HCT116 (cell line): ENCODE data around the gene HMCES. TPM values are rescaled to one million over a fixed set of nuclear protein-coding genes. Genes with fewer than 3 reads are reported as not detected.

Experiments
- ATAC-seq: fragments of 200-7000 bp; cut with Tn5 transposase; 2 replicates; pipeline ENCODE4 v1.9.1; 2020; ENCODE audit warnings: mild to moderate bottlenecking, moderate library complexity
- BruUV-seq: library from RNA; stranded (reverse); fragments of 400-500 nt; replicated peaks from 2 replicates; lab custom pipeline; 2021; lab: Mats Ljungman, UMichigan
- CTCF ChIA-PET: fragments of 300-600 bp; sonication (Branson Sonifier 250); formaldehyde crosslinking; loops from one replicate; lab custom pipeline; 2021; ENCODE audit warnings: antibody characterized with exemption; lab: Charles Lee
- POLR2A ChIA-PET: fragments of 300-600, 350-600 bp; sonication (Branson Sonifier 250); formaldehyde crosslinking; loops from one replicate; lab custom pipeline; 2021; ENCODE audit warnings: antibody characterized with exemption; lab: Charles Lee
- RAD21 ChIA-PET, 2 experiments: fragments of 300-600 bp; sonication (Branson Sonifier 250); formaldehyde crosslinking; loops; one replicate each; lab custom pipeline; 2023; ENCODE audit warnings: low total read pairs in 2 of 2; ENCODE audit not compliant: uncharacterized antibody in 2 of 2, unreplicated experiment in 2 of 2, low non-redundant PET in 1 of 2; lab: Charles Lee
- DNase-seq: peaks from one replicate; pipeline ENCODE4 v3.0.0-alpha.2; 2010; ENCODE audit warnings: low read depth, low spot score
- H2AFZ ChIP-seq: fragments of 200-600 bp; shearing (Covaris generic), sonication (generic); 2 replicates; pipeline ENCODE4 v1.6.1; 2017; ENCODE audit warnings: low read depth, mixed run types, mixed read lengths, antibody characterized with exemption, low read length; ENCODE audit not compliant: poor library complexity, severe bottlenecking
- H3K27ac ChIP-seq: 2 replicates; pipeline ENCODE4 v1.5.1; 2012; ENCODE audit warnings: low read depth, low read length
- H3K27me3 ChIP-seq: fragments of 200-600 bp; sonication (generic); 2 replicates; pipeline ENCODE4 v1.6.1; 2016; ENCODE audit warnings: mixed run types, low read length, mixed read lengths; ENCODE audit not compliant: insufficient read depth
- H3K36me3 ChIP-seq, 2 experiments: fragments of 200-500 bp in 1 of 2; fragments of 200-600 bp in 1 of 2; sonication (Bioruptor generic) in 1 of 2; sonication (generic) in 1 of 2; 2 replicates each; pipeline versions ENCODE4 v1.5.1 to v1.6.1; 2014 to 2016; ENCODE audit warnings: low read length in 2 of 2, inconsistent platforms in 1 of 2, mixed read lengths in 1 of 2, mixed run types in 1 of 2; ENCODE audit not compliant: insufficient read depth in 2 of 2, control insufficient read depth in 1 of 2
- H3K4me1 ChIP-seq, 2 experiments: fragments of 200-600 bp in 1 of 2; sonication (generic) in 1 of 2; 2 replicates each; pipeline versions ENCODE4 v1.5.1 to v1.6.1; 2012 to 2017; ENCODE audit warnings: low read length in 2 of 2, inconsistent platforms in 1 of 2, mild to moderate bottlenecking in 1 of 2, mixed read lengths in 1 of 2, mixed run types in 1 of 2, moderate library complexity in 1 of 2; ENCODE audit not compliant: insufficient read depth in 2 of 2, control insufficient read depth in 1 of 2
- H3K4me2 ChIP-seq: fragments of 200-600 bp; sonication (generic); 2 replicates; pipeline ENCODE4 v1.6.1; 2017; ENCODE audit warnings: mixed run types, low read length, mixed read lengths
- H3K4me3 ChIP-seq, 2 experiments: fragments of 200-600 bp in 1 of 2; sonication (generic) in 1 of 2; replicated peaks in 1 of 2; 2 replicates each; pipeline ENCODE4 v1.5.1; 2011 to 2016; ENCODE audit warnings: low read length in 2 of 2, control low read depth in 1 of 2, low read depth in 1 of 2, mild to moderate bottlenecking in 1 of 2, mixed read lengths in 1 of 2, mixed run types in 1 of 2
- H3K79me2 ChIP-seq: fragments of 200-600 bp; sonication (generic); 2 replicates; pipeline ENCODE4 v1.6.1; 2017; ENCODE audit warnings: mild to moderate bottlenecking, mixed run types, low read length, moderate library complexity, mixed read lengths; ENCODE audit not compliant: insufficient read depth
- H3K9ac ChIP-seq: fragments of 200-600 bp; sonication (generic); 2 replicates; pipeline ENCODE4 v1.6.1; 2016; ENCODE audit warnings: low read length, mixed read lengths
- H3K9me2 ChIP-seq: fragments of 200-600 bp; sonication (generic), shearing (Covaris generic); 2 replicates; pipeline ENCODE4 v1.6.1; 2017; ENCODE audit warnings: mixed run types, mild to moderate bottlenecking, moderate library complexity; ENCODE audit not compliant: insufficient read depth
- H3K9me3 ChIP-seq, 2 experiments: fragments of 200-500 bp in 1 of 2; fragments of 200-600 bp in 1 of 2; sonication (Bioruptor generic) in 1 of 2; sonication (generic) in 1 of 2; 2 replicates each; pipeline ENCODE4 v1.6.1; 2014 to 2017; ENCODE audit warnings: low read length in 2 of 2, mixed read lengths in 2 of 2, inconsistent platforms in 1 of 2, low read depth in 1 of 2, mild to moderate bottlenecking in 1 of 2, mixed run types in 1 of 2, moderate library complexity in 1 of 2; ENCODE audit not compliant: control insufficient read depth in 1 of 2, insufficient read depth in 1 of 2
- H4K20me1 ChIP-seq: fragments of 200-600 bp; sonication (generic), shearing (Covaris generic); 2 replicates; pipeline ENCODE4 v1.6.1; 2017; ENCODE audit warnings: mixed run types, mild to moderate bottlenecking, moderate library complexity; ENCODE audit not compliant: insufficient read depth
- CBX3 ChIP-seq: IDR thresholded peaks from 2 replicates; pipeline ENCODE4 v1.6.1; 2012; ENCODE audit warnings: low read depth
- CEBPB ChIP-seq: IDR thresholded peaks from 2 replicates; pipeline ENCODE4 v1.6.1; 2012; ENCODE audit warnings: low read depth
- EGR1 ChIP-seq: IDR thresholded peaks from 2 replicates; pipeline ENCODE4 v1.6.1; 2012; ENCODE audit warnings: low read depth
- ELF1 ChIP-seq: IDR thresholded peaks from 2 replicates; pipeline ENCODE4 v1.6.1; 2012; ENCODE audit warnings: low read depth, borderline replicate concordance
- EZH2 ChIP-seq: fragments of 200-600 bp; sonication (generic); IDR thresholded peaks from 2 replicates; pipeline ENCODE4 v1.6.1; 2017; ENCODE audit warnings: antibody characterized with exemption, mixed run types
- EZH2phosphoT487 ChIP-seq: fragments of 200-600 bp; IDR thresholded peaks from 2 replicates; pipeline ENCODE4 v1.6.1; 2018; ENCODE audit warnings: antibody characterized with exemption, borderline replicate concordance
- FOSL1 ChIP-seq: IDR thresholded peaks from 2 replicates; pipeline ENCODE4 v1.6.1; 2012; ENCODE audit warnings: low read depth
- JUND ChIP-seq: IDR thresholded peaks from 2 replicates; pipeline ENCODE4 v1.6.1; 2012
- POLR2A ChIP-seq: IDR thresholded peaks from 2 replicates; pipeline ENCODE4 v1.7.0; 2011; ENCODE audit warnings: borderline replicate concordance; ENCODE audit not compliant: insufficient read depth, insufficient read length; ENCODE audit errors: extremely low read depth
- POLR2AphosphoS5 ChIP-seq: IDR thresholded peaks from 2 replicates; pipeline ENCODE4 v1.6.1; 2011; ENCODE audit warnings: mild to moderate bottlenecking, low read depth, low read length, moderate library complexity
- RAD21 ChIP-seq: IDR thresholded peaks from 2 replicates; pipeline ENCODE4 v1.6.1; 2012; ENCODE audit warnings: low read depth, mild to moderate bottlenecking
- SP1 ChIP-seq: IDR thresholded peaks from 2 replicates; pipeline ENCODE4 v1.6.1; 2012; ENCODE audit warnings: low read depth
- TCF7L2 ChIP-seq: IDR thresholded peaks from 2 replicates; pipeline ENCODE4 v1.7.0; 2011; ENCODE audit warnings: borderline replicate concordance, inconsistent platforms; ENCODE audit not compliant: insufficient read depth, insufficient read length; ENCODE audit errors: extremely low read depth
- YY1 ChIP-seq: IDR thresholded peaks from 2 replicates; pipeline ENCODE4 v1.6.1; 2011; ENCODE audit warnings: low read length, low read depth, moderate library complexity, mild to moderate bottlenecking; ENCODE audit not compliant: insufficient replicate concordance; ENCODE audit errors: extremely low read depth
- ZFX ChIP-seq: fragments of 450-650 bp; IDR thresholded peaks from 2 replicates; pipeline ENCODE4 v1.6.1; 2017
- ZNF274 ChIP-seq: fragments of 200-500 bp; sonication (Bioruptor generic); IDR thresholded peaks from 2 replicates; pipeline ENCODE4 v1.6.1; 2014; ENCODE audit warnings: mild to moderate bottlenecking, low read depth, low read length, inconsistent platforms
- intact Hi-C: fragments of 100-400 bp; cut with micrococcal nuclease; formaldehyde crosslinking; loops from 2 replicates; pipeline ENCODE4 v1.10.0; 2022
- total RNA-seq: library from RNA; stranded (reverse); gene quantifications from one replicate; pipeline ENCODE4 v1.2.1, GENCODE V29; 2021; ENCODE audit not compliant: unreplicated experiment
- TF ChIP-seq, protein P1 (sequence below): IDR thresholded peaks from 2 replicates; pipeline ENCODE4 v1.6.1; 2011; ENCODE audit warnings: mild to moderate bottlenecking, low read length, moderate library complexity; ENCODE audit not compliant: insufficient replicate concordance; ENCODE audit errors: extremely low read depth
- TF ChIP-seq, protein P2 (sequence below): IDR thresholded peaks from 2 replicates; pipeline ENCODE4 v1.6.1; 2012

Gene HMCES
- total RNA-seq, 1 experiment from 2014 or later: 78.9 TPM

GRCh38 chr3:129330409-129330808 is 51.7 kb downstream of the HMCES start:
- Histone ChIP-seq H3K9ac (no peak overlapping the region), H3K36me3 (no peaks in the 10 kb centered on the region), H3K27me3 (no peaks in the 10 kb centered on the region), H3K4me1 (no peaks in the 10 kb centered on the region), H3K4me3 (no peak overlapping the region), H3K9me2 (no peaks in the 10 kb centered on the region), H3K9me3 (no peaks in the 10 kb centered on the region), H3K4me2 (no peak overlapping the region), H4K20me1 (no peaks in the 10 kb centered on the region), H3K27ac (no peak overlapping the region), H2AFZ (no peak overlapping the region), H3K79me2 (no peaks in the 10 kb centered on the region)
- POLR2A ChIA-PET: interaction anchor here (1.2 kb wide), 1 partner anchor 15 kb away, joined by 4 read pairs; a partner anchor contains a TSS
- no peak for ATAC-seq
- RAD21 ChIA-PET: no interaction called here
- BruUV-seq: no TSS peak
- intact Hi-C loops: no loop called here
- DNase-seq: no peak
- TF ChIP-seq TCF7L2: no peak
- TF ChIP-seq YY1: no peak
- no peak for TF ChIP-seq POLR2AphosphoS5
- TF ChIP-seq ELF1: no peak
- TF ChIP-seq CEBPB: no peak
- no peak for TF ChIP-seq EZH2phosphoT487
- no peak for TF ChIP-seq CBX3
- no peak for TF ChIP-seq EZH2
- no peak for TF ChIP-seq JUND
- no peak for TF ChIP-seq EGR1
- TF ChIP-seq ZNF274: no peak
- no peak for TF ChIP-seq FOSL1
- TF ChIP-seq RAD21: no peak
- TF ChIP-seq, protein P1, sequence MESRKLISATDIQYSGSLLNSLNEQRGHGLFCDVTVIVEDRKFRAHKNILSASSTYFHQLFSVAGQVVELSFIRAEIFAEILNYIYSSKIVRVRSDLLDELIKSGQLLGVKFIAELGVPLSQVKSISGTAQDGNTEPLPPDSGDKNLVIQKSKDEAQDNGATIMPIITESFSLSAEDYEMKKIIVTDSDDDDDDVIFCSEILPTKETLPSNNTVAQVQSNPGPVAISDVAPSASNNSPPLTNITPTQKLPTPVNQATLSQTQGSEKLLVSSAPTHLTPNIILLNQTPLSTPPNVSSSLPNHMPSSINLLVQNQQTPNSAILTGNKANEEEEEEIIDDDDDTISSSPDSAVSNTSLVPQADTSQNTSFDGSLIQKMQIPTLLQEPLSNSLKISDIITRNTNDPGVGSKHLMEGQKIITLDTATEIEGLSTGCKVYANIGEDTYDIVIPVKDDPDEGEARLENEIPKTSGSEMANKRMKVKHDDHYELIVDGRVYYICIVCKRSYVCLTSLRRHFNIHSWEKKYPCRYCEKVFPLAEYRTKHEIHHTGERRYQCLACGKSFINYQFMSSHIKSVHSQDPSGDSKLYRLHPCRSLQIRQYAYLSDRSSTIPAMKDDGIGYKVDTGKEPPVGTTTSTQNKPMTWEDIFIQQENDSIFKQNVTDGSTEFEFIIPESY: no peak
- no peak for TF ChIP-seq SP1
- TF ChIP-seq ZFX: no peak
- TF ChIP-seq, protein P2, sequence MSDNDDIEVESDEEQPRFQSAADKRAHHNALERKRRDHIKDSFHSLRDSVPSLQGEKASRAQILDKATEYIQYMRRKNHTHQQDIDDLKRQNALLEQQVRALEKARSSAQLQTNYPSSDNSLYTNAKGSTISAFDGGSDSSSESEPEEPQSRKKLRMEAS: no peak
- TF ChIP-seq POLR2A: no peak
- CTCF ChIA-PET: no interaction called here
